HG02981 (cell line): ENCODE data around the gene ANKFN1.

Source experiments
- ATAC-seq: cut with Tn5 transposase; IDR thresholded peaks from one replicate; pipeline ENCODE4 v1.9.1; 2021; ENCODE audit warnings: mild to moderate bottlenecking, moderate library complexity; ENCODE audit not compliant: unreplicated experiment

The ANKFN1 gene

GRCh38 chr17:56146534-56146933 is 6.7 kb upstream of the ANKFN1 start:
- no peak for ATAC-seq

GRCh38 chr17:56148333-56148732 is 4.9 kb upstream of the ANKFN1 start:
- no peak for ATAC-seq

GRCh38 chr17:56149266-56150036 is 3.8 kb upstream of the ANKFN1 start:
- ATAC-seq: no peak

- ATAC-seq: no peak
These were observed 2.6 kb upstream of the ANKFN1 start for GRCh38 chr17:56150649-56151048.

- no peak for ATAC-seq
These were observed 4.6 kb downstream of the ANKFN1 start for GRCh38 chr17:56157845-56158244.

GRCh38 chr17:56158344-56158743 is 5.1 kb downstream of the ANKFN1 start:
- no peak for ATAC-seq

- no peak for ATAC-seq
These were observed 5.9 kb downstream of the ANKFN1 start for GRCh38 chr17:56158915-56159825.

- ATAC-seq: no peak
These were observed 6.6 kb downstream of the ANKFN1 start for GRCh38 chr17:56159826-56160380.

- ATAC-seq: no peak
These were observed 7.1 kb downstream of the ANKFN1 start for GRCh38 chr17:56160422-56160821.

- no peak for ATAC-seq
These were observed 11.9 kb downstream of the ANKFN1 start for GRCh38 chr17:56165072-56165641.

GRCh38 chr17:56167491-56167890 is 14.2 kb downstream of the ANKFN1 start:
- ATAC-seq: no peak

- ATAC-seq: no peak
These were observed 16.3 kb downstream of the ANKFN1 start for GRCh38 chr17:56169621-56170020.

GRCh38 chr17:56171186-56171959 is 18.1 kb downstream of the ANKFN1 start:
- ATAC-seq: no peak

- no peak for ATAC-seq
These were observed 19.3 kb downstream of the ANKFN1 start for GRCh38 chr17:56172517-56172982.

GRCh38 chr17:56173026-56173425 is 19.8 kb downstream of the ANKFN1 start:
- ATAC-seq: no peak

GRCh38 chr17:56173958-56174835 is 20.9 kb downstream of the ANKFN1 start:
- no peak for ATAC-seq

GRCh38 chr17:56175299-56175955 is 22.2 kb downstream of the ANKFN1 start:
- no peak for ATAC-seq

GRCh38 chr17:56176091-56176490 is 22.8 kb downstream of the ANKFN1 start:
- ATAC-seq: no peak

- no peak for ATAC-seq
These were observed 24.1 kb downstream of the ANKFN1 start for GRCh38 chr17:56177361-56177760.
